GM19372 (cell line): Measurements from ENCODE around the gene SCAP.

Experiments
- ATAC-seq: cut with Tn5 transposase; IDR thresholded peaks from one replicate; pipeline ENCODE4 v1.9.1; 2021; ENCODE audit warnings: mild to moderate bottlenecking, low read depth, moderate library complexity; ENCODE audit not compliant: unreplicated experiment

SCAP gene

DNA sequence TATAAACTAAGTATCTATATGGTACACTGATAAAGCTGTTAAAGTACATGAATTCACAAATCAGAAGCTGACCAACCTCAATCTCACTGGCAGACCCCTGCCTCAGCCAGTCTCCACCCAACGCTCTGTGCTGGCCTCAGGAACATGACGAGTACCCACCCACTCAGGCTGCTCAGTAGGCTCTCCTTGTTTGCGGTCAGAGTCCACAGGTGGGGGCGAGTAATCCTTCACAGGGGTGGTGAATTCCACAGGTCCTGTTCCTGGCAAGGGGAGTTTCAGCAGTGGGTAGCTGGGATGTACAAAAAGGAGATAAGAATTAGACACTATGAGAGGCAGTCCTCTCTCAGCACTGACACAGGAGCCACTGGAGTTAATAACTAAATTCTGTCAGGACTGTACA is 40.9 kb downstream of the SCAP start:
- no peak for ATAC-seq

DNA sequence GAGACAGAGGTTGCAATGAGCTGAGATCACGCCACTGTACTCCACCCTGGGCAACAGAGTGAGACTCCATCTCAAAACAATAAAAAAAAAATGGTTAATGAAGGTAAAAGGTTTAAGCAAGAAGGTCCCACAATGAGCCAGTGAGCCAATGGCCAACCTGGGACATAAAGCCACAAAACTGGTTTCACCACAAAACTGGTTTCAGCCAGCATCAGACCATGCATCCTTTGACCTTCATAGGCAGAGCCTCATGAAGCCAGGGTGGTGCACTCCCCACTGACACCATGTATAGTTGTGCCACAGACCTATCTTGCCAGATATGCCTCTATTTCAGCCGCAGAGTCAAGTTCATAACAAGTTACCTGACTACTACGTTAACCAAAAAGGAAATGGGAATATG is 41.9 kb downstream of the SCAP start:
- no peak for ATAC-seq

DNA sequence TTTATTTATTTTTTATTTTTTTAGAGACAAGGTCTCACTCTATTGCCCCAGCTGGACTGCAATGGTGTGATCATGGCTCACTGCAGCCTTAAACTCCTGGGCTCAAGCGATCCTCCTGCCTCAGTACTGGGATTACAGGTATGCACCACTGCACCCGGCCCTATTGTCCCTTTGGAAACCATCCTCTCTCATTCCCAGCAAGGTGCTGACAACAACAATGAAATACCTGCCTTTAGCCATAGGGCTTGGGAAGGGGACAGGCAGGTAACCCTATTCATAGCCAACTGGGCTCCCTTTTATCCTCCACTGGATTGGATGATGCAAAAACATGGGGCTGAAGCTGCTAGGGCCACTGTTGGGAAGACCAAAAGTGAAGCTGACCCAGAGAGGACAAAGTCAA is 43.1 kb downstream of the SCAP start:
- ATAC-seq, result no peak

- no peak for ATAC-seq
These were observed 44.5 kb downstream of the SCAP start for GRCh38 chr3:47431225-47431624.

DNA sequence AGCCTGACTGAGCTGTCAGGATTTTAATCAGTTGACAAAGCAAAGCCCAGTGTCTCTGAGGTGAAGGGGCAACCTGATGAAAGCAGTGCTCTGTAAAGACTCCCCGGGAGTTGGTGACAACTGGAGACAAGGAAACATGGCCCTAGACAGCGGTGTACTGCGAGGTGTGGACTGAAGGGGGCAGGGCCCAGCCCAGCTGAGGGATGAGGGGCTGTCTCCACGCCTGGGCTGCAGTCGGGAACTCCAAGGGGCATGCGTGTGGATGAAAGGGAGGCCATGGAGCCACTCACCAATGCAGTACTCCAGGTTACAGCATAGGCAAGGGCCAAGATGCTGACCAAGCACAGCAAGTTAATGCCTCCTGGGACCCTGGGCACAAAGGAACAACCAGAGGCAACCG is 45.1 kb downstream of the SCAP start:
- no peak for ATAC-seq

DNA sequence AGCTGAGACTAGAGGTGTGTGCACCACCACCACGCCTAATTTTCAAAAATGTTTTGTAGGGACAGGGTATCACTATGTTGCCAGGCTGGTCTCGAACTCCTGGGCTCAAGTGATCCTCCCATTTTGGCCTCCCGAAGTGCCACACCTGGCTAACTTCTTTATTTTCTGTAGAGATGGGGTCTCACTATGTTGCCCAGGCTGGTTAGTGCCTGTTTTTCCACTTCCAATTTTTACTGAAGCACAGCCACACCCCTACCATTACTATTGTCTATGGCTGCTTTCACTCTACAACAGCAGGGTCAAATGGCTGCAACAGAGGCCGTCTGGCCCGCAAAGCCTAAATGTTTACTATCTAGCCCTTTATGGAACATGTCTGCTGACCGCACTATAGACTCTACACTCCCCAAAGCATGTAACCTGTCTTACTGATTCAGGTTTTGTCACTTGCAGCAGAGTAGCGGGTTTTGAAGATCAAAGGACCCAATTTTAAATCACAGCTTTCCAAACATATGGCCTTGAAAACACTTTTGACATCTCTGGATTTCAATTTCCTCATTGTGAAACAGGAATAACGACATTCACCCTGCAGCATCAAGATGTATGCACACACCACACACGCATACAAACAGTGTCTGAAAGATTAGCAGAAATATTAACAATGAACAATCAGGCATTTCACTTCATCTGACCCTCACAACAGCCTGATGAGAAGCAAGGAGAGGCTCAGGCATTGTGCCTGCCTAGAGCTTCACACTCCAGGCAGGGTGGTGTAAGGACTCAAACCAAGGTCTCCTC is 46.1 kb downstream of the SCAP start:
- ATAC-seq, result no peak

DNA sequence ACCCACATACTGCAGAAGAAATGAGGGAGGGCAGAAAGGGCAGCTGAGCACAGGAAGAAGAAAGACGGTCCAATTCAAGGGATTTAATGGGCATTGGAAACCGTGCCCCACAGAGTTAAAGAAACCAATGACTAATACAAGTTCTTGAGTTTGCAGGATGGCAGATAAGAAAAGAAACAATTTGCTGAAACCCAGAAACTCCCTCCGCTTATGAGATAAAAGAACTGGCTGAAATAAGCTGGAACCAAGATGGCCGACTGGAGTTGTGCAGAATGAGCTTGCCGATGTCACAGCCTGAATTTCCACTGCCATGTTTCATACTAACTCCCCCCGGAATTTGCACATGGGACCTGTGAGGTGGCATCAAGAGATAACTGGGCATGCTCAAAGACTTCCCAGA is 47.1 kb downstream of the SCAP start:
- no peak for ATAC-seq

- ATAC-seq, result no peak
These were observed 47.9 kb downstream of the SCAP start for GRCh38 chr3:47427866-47428265.

DNA sequence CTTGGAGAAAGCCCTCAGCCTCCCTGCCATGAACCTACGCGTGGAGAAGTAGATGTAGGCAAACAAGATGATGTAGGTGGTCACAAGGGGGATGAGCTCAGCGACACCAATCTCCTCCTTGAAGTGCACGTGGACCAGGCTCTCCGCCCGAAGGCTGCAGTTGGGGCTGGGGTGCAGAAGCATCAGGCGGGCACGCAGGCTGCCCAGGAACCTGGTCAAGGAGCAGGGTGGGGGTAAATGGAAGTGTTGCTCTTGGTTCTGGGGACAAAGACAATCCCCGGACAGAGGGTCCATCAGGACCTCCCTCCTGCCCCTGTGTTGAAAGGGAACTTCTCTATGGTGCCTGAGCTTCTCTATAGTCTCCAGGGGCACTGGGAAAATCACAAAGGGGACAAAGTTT is 49.8 kb downstream of the SCAP start:
- ATAC-seq, result no peak

GRCh38 chr3:47425383-47425778 is 50.4 kb downstream of the SCAP start:
- ATAC-seq, result no peak

DNA sequence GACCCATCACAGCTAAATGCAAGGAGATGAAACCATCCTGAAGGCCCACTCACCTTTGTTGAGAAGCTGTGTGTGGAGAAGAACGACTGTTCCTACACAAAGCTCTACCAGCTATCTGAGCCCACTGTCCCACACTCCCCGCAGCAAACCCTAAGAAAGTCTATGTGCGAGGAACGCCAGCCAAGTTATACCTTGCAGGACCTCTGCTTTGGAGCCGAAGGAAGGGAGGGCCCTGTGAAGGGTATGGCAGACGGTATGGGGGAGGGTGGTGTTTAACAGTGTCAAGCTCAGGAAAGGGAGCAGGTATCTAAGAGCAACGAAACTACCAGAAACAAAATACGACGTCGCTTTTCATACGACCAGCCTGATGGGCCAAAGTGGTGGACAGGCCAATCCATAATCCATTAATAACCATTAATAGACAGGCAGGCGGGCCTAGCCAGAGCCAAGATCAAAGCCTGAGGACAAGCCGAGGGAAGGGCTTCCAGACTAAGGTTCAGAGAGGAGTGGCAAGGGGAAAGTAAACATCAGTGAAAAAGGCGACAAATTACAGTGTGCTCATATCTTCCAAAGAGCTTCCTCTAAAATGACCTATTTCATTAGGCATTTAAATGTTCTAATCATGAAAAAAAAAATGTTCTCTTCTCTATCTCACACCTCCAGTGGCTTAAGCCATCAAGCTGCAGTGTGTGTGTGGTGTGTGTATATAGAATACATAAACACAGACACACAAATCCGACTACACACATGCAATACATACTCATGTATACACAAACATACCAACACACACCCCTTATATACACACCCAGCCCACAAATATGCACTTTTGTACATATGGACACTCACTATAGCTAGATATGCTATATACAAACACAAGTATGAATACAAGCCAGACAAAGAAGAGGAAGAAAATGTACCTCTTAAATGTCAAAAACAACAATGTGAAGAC is 51.0 kb downstream of the SCAP start:
- no peak for ATAC-seq

DNA sequence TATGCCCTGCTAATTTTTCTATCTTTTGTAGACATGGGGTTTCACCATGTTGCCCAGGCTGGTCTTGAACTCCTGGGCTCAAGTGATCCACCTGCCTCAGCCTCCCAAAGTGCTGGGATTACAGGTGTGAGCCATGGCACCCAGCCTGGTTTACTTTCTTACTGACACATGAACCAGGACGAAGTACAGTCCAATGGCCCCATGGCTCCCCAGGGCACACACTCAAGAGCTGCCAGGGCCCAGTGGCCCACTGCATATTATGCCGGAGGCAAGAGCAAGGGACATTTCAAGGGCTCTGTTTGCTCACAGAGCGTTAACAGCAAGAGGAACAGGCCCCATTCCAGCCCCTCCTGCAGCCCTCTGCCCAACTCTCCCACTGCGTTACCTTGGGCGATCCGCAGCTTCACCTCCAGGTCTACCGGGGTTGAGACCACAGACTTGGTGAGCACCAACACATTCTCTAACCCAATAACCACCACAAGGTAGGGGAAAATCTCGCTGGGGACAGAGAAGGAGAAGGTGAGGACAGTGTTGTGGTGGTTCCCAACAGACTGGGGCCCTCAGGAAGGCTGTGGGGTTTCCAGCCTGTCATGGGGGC is 52.1 kb downstream of the SCAP start:
- ATAC-seq, result no peak

GRCh38 chr3:47422743-47423142 is 53.0 kb downstream of the SCAP start:
- ATAC-seq, result no peak

DNA sequence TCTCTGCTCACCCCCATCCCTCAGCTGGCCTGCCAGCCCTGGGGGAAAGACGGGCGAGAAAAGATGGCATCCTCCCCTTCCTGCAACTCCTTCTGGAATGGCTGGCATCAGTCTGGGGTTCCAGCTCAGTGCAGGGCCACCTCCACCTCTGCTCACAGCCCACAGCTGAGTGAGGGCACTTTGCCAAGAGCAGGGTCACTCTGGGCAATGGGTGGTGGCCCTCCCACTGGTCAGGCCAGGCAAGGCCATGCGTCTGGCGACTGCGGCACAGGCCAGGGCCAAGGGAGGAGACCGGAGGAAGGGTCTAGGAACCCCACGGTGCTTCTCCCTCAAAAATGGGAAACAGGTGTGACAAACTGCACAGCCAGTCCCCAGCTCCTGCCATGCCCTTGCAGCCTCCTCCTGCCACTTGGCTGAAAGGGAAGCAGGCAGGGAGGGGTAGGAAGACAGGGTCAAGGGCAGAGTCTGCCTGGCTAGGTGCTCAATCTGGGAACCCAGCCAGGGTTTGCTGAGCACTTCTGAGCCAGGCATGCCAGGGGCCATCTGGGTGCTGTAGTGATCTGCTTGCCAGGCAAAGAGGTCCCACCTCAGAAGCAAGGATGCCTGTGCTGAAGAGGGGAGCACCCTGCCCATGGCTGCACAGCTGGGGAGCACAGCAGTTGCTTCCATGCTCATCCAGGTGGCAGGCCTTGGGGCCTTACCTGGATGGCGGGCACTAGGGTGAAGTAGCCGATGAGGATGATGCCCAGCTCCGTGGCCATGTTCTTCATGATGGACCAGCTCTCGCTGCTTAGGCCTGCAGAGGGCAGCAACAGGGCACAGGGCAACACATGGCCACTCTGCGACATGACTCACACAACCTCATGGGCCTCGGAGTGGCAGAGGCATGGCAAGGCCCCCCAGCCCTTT is 53.7 kb downstream of the SCAP start:
- ATAC-seq, result no peak

DNA sequence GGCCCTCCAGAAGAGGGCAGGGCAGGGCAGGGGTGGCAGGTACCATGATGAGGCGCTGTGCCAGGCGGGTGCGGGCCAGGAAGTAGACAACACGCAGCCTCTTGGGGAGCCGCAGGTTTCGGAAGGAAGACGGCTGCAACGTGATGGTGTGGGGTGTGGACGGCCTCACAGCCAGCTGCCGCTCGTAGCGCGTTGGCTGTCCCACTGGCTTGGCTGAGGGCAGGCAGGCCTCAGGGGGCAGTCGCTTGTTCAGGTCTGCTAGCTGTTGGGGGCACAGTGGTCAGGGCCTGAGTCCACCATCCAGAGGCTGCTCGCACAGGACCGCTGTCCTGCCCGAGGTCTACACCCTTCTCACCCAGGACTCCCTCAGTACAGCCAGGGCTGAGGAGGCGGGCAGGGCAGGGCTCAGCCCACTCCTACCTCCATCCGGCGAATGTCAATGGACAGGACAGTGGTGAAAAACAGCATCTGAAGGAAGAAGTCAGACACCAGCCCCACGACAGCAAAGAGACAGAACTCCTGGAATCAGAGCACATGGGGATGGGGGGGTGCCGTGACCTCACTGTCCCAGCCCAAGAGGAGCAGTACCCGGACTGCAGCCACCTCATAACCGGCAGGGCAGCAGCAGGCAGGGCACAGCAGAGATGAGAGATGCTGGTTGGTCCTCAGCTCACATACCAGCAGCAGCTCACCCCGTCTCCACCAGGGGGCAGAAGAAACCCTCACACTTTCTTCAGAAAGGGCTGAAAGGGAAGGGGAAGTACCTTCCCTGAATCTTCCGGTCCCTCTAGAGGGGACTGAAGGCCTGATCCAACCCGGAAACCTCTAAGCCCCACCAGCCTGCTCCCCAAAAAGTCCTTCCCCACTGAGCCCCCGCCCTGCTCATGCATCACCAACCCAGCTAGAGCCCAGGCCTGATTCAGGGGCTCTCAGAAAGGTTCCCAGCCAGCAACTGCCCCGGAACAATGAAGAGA is 54.9 kb downstream of the SCAP start:
- ATAC-seq, result peak; percentile 72

DNA sequence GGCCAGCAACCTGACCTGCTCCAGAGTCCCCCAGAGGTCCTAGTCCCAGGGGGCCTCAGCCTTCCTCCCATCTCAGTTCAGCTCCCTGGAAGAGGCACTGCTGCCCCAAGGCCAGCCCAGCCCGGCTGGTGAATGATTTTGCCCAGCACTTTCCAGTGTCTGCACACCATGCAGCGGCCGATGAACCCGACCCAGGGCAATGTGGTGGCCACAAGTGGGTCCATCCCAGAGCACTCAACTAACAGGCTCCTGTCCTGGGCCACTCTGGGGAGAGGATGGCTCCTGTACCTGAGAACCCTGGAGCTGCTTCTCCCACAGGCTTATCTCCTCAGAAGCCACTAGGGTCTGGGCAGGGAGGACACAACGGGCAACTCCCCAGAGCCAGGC is 55.7 kb downstream of the SCAP start:
- ATAC-seq, result no peak

- no peak for ATAC-seq
These were observed 56.4 kb downstream of the SCAP start for GRCh38 chr3:47419083-47420043.
